Rectal smooth muscle tissue (tissue), 1 donor: ENCODE data around the gene HPS4.
"Not testable (repeated sequence)": the region's sequence is repeated elsewhere in the genome, so short reads cannot be mapped to it uniquely, and the experiment has no call there.

Experiments
- H3K27ac ChIP-seq: one replicate; pipeline ENCODE4 v1.7.0; 2013; ENCODE audit warnings: low read depth, low read length, inconsistent platforms
- H3K27me3 ChIP-seq: one replicate; pipeline ENCODE4 v1.7.0; 2013; ENCODE audit warnings: low read length; ENCODE audit not compliant: control insufficient read depth, insufficient read depth
- H3K36me3 ChIP-seq: one replicate; pipeline ENCODE4 v1.7.0; 2013; ENCODE audit warnings: low read length; ENCODE audit not compliant: control insufficient read depth, insufficient read depth
- H3K4me1 ChIP-seq: one replicate; pipeline ENCODE4 v1.7.0; 2013; ENCODE audit warnings: low read length; ENCODE audit not compliant: control insufficient read depth, insufficient read depth
- H3K4me3 ChIP-seq: one replicate; pipeline ENCODE4 v1.7.0; 2013; ENCODE audit warnings: low read length
- H3K9ac ChIP-seq: one replicate; pipeline ENCODE4 v1.7.0; 2013; ENCODE audit warnings: low read length

Gene HPS4

DNA sequence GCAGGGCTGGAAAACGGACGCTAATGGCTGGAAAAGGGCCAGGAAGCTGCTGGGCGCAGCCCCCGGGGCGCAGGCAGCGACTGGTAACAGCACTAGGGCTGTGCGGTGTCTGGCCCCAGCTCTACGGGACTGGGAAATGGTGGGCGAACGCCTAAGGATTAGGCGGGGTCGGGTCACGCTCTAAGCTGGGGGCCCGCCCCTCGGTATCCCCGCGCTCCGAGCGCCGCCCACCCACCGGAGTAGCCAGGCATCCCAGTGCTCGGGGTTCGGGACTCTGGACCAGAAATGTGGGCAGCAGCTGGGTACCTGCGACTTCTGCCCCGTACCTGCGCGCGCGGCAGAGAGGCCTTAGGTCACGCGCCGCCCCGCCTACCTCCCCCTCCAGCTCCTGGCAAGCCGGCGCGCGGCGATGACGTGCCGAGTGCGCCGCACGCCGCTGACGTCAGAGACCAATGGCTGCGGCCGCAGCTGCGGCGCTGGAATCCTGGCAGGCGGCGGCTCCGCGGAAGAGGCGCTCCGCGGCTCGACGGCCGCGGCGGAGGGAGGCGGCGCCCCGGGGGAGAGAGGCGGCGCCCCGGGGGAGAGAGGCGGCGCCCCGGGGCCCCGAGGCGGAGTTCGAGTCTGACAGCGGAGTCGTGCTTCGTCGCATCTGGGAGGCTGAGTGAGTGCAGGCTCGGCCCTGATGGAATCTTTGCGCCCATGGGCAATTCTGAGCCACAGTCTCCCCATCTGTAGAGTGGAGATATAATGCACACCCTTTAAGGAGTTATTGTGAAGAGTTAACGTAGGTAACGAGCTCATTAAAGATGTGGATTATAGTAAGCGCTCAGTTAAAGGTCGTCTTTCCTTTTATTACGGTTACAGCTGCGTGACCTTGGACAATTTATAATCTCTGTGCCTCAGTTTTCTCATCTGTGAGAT, at the start of gene HPS4, which contains the start of gene SRRD:
HPS4 (minus strand) TSS at position 345 of the 921 bp plus-strand sequence. CDS start 2,021 bp downstream, outside the sequence.
SRRD (plus strand) TSS at position 439 of the 921 bp plus-strand sequence; CDS start at position 453, 14 bp downstream.
- Histone ChIP-seq H3K36me3 (no peaks in the 10 kb centered on the region), H3K4me3 (peak within 1 kb of the TSS; percentile 98), H3K27ac (peak within 1 kb of the TSS; percentile 96), H3K27me3 (no peaks in the 10 kb centered on the region), H3K9ac (peak within 1 kb of the TSS; percentile 99), H3K4me1 (peaks cover 20% of the 10 kb centered on the region)

DNA sequence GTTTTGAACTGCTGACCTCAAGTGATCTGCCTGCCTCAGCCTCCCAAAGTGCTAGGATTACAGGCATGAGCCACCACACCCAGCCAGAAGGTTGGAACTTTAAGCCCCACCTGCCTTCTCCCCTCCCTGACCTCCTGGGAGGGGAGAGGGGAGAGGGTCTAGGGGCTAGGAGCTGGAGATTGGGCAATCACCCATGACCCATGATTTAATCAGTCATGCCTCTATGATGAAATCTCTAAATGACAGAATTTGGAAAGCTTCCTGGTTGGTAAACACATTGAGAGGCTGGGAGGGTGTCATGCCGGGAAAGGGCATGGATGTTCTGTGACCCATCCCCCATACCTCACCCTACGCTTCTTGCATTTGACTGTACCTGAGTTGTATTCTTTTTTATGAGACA, 45.8 kb upstream of the HPS4 start:
- Histone ChIP-seq H3K27me3 (no peaks in the 10 kb centered on the region), H3K9ac (no peak overlapping the region), H3K4me3 (no peak overlapping the region), H3K36me3 (peaks cover 2% of the 10 kb centered on the region), H3K4me1 (no peaks in the 10 kb centered on the region), H3K27ac (no peak overlapping the region)

DNA sequence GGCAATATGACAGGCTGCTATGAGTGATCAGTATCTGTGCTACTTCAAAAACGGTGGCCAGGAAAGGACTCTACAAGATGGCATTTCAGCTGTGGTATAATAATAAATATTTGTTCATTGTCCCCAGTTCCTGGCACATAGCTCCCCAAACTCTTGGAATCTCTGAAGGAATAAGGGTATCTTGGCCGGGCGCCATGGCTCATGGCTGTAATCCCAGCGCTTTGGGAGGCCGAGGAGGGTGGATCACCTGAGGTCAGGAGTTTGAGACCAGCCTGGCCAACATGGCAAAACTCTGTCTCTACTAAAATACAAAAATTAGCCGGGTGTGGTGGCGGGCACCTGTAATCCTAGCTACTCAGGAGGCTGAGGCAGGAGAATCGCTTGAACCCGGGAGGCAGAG, 44.9 kb upstream of the HPS4 start:
- H3K4me1 ChIP-seq, H3K27ac ChIP-seq, H3K36me3 ChIP-seq, H3K4me3 ChIP-seq, H3K9ac ChIP-seq, H3K27me3 ChIP-seq: not testable (repeated sequence)

DNA sequence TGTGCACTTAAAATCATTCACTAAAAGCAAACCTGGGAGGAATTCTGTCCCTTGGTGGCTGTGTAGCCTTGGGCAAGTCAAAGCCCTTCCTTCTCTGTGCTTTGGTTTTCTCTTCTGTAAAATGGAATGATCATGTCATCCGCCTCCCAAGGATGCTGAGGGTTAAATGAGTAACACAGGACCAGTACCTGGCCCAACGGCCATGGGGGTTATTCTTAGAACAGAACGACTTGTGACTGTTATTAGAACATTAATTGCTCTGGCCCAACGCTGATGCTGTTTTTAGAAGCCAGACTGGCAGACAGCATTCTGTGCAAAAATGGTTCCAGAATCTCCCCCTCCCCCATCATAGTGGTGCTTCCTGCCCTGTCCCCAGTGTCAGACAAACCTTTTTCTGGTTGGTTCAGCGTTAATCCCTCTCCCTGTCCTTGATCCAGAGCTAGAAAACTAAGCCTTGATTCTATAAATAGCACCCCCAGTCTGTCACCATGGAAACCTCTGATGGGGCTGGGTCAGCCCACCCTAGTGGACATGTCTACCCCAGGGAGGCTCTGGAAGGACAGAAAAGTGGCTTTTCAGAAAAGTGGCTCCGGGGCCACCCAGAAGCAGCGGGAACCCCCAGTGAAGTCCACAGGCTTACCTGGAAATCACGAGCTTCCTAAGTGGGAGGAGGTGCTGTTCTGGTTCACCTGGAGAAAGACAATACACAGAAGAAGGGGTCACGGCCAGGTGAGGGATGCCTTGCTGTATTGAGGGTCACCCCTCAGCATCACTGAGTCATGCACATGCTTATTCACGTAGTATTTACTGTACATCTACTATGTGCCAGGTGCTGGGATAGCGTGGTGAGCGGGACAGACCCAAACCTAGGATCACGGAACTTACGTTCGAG, 44.2 kb upstream of the HPS4 start:
- Histone ChIP-seq H3K4me1 (no peaks in the 10 kb centered on the region), H3K4me3 (no peak overlapping the region), H3K27me3 (no peaks in the 10 kb centered on the region), H3K9ac (no peak overlapping the region), H3K27ac (no peak overlapping the region), H3K36me3 (peaks cover 2% of the 10 kb centered on the region)

DNA sequence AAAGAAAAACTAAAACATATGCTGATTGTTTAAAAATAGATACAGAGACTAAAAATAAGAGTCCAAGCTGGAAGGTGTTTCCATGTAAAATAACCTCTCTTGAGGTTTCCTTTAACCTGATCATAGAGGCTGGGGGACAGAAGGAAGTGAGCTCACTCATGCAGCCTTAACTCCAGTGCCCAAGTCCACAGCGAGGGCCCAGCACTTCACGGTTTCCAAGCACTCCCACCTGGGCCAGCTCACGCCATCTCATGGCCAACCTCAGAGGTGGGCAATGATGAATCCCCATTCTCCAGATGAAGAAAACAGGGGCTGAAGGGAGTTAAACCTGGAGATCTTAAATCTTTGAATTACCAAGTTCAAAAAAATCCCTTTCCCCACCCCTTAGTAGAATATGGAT, 43.6 kb upstream of the HPS4 start:
- no peak overlapping the region for H3K27ac ChIP-seq
- H3K4me3 ChIP-seq = no peak overlapping the region
- H3K27me3 ChIP-seq = no peaks in the 10 kb centered on the region
- no peak overlapping the region for H3K9ac ChIP-seq
- H3K36me3 ChIP-seq = peaks cover 2% of the 10 kb centered on the region
- H3K4me1 ChIP-seq = no peaks in the 10 kb centered on the region

DNA sequence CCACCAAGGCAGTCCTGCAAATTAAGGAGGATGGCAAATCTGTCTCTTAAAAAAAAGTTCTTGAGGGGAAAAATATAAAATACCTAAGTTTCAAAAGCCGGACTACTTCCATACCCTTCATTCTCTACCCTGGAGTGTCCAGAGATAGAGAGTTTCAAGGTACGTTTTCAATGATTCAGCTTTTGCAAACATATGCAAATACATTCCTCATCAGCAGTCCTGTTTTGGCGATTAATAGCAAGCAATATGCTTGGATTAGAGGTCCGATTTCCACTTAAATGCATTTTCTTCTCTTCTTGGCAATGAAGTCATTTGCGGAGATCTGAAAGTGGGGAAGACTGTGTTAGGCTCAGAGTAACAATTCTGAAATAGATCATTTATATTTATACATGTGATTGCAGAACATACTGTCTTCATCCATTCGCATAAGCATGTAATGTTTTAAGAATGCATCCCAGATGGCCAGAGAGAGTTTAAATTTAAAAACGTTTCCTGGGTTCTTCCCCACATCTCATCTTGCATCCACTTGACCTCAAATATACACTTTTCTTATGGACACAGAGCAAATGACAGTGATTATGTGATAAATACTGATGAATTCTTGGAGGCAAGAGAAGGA, 42.5 kb upstream of the HPS4 start:
- Histone ChIP-seq H3K4me1 (no peaks in the 10 kb centered on the region), H3K27me3 (no peaks in the 10 kb centered on the region), H3K9ac (no peak overlapping the region), H3K4me3 (no peak overlapping the region), H3K27ac (no peak overlapping the region), H3K36me3 (no peaks in the 10 kb centered on the region)

DNA sequence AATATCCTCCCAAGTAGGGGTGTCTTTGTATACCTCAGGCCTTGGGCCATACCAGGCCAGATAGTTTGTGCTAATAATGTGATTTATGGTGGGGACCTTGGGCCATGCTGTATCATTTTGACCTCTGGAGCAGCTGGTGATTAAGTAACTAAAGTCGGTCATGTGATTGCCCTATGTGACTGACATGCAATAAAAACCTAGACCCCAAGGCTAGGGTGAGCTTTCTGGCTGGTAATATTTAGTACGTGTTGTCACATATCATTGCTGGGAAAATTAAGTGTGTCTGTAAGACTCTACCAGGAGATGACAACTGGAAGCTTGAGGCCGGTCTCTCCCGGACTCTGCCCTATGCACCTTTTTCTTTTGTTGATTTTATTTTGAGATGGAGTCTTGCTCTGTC, 41.3 kb upstream of the HPS4 start:
- Histone ChIP-seq H3K27me3 (no peaks in the 10 kb centered on the region), H3K36me3 (no peaks in the 10 kb centered on the region), H3K9ac (no peak overlapping the region), H3K4me3 (no peak overlapping the region), H3K4me1 (no peaks in the 10 kb centered on the region), H3K27ac (no peak overlapping the region)

DNA sequence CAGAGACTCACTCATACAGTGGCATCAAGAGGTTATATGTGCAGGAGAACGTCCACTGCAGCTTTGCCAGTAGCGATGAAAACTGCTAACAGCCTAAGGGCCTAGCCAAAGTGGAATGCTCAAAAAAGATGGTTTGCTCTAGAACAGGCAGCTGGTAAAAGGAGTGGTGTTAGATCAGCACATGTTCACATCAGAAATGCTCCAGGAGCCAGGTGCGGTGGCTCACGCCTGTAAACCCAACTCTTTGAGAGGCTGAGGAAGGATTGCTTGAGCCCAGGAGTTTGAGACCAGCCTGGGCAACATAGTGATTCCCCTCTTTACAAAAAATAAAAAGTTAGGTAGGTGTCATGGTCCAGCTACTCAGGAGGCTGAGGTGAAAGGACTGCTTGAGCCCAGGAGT, 39.0 kb upstream of the HPS4 start:
- no peak overlapping the region for H3K27ac ChIP-seq
- H3K4me1 ChIP-seq = no peaks in the 10 kb centered on the region
- no peak overlapping the region for H3K4me3 ChIP-seq
- no peaks in the 10 kb centered on the region for H3K27me3 ChIP-seq
- H3K36me3 ChIP-seq = no peaks in the 10 kb centered on the region
- no peak overlapping the region for H3K9ac ChIP-seq

DNA sequence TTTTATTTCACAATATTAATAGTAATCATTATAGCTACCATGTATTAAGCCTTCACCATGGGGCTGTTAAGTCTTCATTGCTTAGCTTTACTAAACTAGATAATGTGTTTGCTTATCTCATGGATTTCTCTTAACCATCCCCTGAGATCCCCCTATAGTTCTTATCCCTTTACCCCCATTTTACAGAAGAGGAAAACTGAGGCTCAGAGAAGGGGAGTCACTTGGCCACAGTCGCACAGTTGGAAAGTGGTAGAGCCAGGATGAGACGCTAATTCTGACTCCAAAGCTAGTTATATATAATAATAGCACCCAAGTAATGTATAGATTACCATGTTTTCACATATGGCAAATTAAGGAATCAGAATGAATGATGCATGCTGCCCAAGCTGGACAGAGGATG, 38.4 kb upstream of the HPS4 start:
- Histone ChIP-seq H3K27me3 (no peaks in the 10 kb centered on the region), H3K4me1 (no peaks in the 10 kb centered on the region), H3K36me3 (no peaks in the 10 kb centered on the region), H3K4me3 (no peak overlapping the region), H3K27ac (no peak overlapping the region), H3K9ac (no peak overlapping the region)

DNA sequence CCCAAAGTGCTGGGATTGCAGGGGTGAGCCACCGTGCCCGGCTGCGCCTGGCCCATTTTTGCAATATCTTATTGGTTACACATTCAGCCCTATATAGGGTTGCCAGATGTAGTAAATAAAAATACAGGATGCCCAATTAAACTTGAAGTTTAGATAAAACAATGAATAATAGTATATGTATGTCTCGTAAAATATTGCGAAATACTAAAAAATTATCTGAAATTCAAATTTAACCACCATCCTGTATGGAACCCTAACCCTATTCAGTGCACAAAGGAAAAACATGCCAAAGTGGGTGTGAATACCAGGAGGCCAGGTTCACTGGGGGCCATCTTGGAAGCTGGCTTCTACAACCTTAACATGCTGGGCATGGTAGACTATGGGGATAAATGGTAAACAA, 33.8 kb upstream of the HPS4 start:
- Histone ChIP-seq H3K27me3 (no peaks in the 10 kb centered on the region), H3K27ac (no peak overlapping the region), H3K4me1 (peaks cover 5% of the 10 kb centered on the region), H3K4me3 (no peak overlapping the region), H3K36me3 (no peaks in the 10 kb centered on the region), H3K9ac (no peak overlapping the region)

DNA sequence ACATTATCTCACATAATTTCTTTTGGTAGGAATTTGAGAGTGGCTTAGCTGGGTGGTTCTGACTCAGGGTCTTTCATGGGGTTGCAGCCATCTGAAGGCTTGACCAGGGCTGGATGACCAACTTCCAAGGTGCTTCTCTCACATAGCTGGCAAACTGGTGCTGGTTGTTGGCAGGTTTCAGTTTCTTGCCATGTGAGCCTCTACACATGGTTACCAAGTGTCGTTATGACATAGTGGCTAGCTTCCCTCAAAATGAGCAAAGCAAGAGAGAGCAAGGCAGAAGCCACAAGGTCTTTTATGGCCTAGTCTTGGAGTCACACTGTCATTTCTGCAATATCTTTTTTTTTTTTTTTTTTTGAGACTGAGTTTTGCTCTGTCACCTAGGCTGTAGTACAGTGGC, 32.9 kb upstream of the HPS4 start:
- Histone ChIP-seq H3K27ac (no peak overlapping the region), H3K9ac (no peak overlapping the region), H3K4me3 (no peak overlapping the region), H3K27me3 (no peaks in the 10 kb centered on the region), H3K36me3 (no peaks in the 10 kb centered on the region), H3K4me1 (peaks cover 9% of the 10 kb centered on the region)

DNA sequence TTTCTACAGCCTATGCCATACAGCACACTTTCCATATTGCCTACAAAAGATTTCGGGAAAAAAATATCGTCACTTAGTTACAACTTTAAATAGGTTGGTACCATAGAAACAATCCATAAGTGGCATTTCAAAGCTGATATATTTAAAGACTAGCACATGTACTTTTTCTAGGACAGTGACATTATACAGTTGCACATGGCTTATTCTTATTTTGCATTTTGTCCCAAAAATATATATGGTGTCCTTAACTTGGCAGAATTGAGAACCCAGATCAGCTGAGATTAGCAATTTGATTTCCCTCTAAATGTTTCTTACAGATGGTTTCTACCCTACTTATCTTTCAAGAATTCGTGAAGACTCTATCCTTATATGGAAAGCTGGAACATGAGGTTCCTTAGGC, 32.3 kb upstream of the HPS4 start:
- H3K9ac ChIP-seq = no peak overlapping the region
- no peaks in the 10 kb centered on the region for H3K27me3 ChIP-seq
- H3K4me1 ChIP-seq = peaks cover 12% of the 10 kb centered on the region
- H3K36me3 ChIP-seq = no peaks in the 10 kb centered on the region
- H3K27ac ChIP-seq = no peak overlapping the region
- H3K4me3 ChIP-seq = no peak overlapping the region
